HG03135 (cell line): ENCODE results near the gene ABCB11.

Experiments
- ATAC-seq: cut with Tn5 transposase; IDR thresholded peaks from one replicate; pipeline ENCODE4 v1.9.1; 2021; ENCODE audit warnings: mild to moderate bottlenecking, moderate library complexity; ENCODE audit not compliant: unreplicated experiment

ABCB11 gene

GRCh38 chr2:168981651-168982050 lies 49.5 kb downstream of the ABCB11 start:
- no peak for ATAC-seq

GRCh38 chr2:168978461-168978861 lies 52.7 kb downstream of the ABCB11 start:
- no peak for ATAC-seq

- no peak for ATAC-seq
Measured at GRCh38 chr2:168977608-168978007, 53.5 kb downstream of the ABCB11 start.

GRCh38 chr2:168976034-168976654 lies 55.0 kb downstream of the ABCB11 start:
- ATAC-seq, result no peak

- no peak for ATAC-seq
Measured at GRCh38 chr2:168974428-168974827, 56.7 kb downstream of the ABCB11 start.

- no peak for ATAC-seq
Measured at GRCh38 chr2:168971261-168971660, 59.9 kb downstream of the ABCB11 start.

GRCh38 chr2:168970711-168971233 lies 60.4 kb downstream of the ABCB11 start:
- ATAC-seq, result no peak

- no peak for ATAC-seq
Measured at GRCh38 chr2:168969865-168970264, 61.3 kb downstream of the ABCB11 start.

GRCh38 chr2:168968342-168968741 lies 62.8 kb downstream of the ABCB11 start:
- no peak for ATAC-seq

GRCh38 chr2:168964251-168964807 lies 66.8 kb downstream of the ABCB11 start:
- no peak for ATAC-seq

GRCh38 chr2:168962636-168963035 lies 68.5 kb downstream of the ABCB11 start:
- ATAC-seq, result no peak

GRCh38 chr2:168961450-168962229 lies 69.5 kb downstream of the ABCB11 start:
- peak; percentile 72 for ATAC-seq

- ATAC-seq, result no peak
Measured at GRCh38 chr2:168956392-168956791, 74.7 kb downstream of the ABCB11 start.

GRCh38 chr2:168955321-168955720 lies 75.8 kb downstream of the ABCB11 start:
- ATAC-seq, result no peak

GRCh38 chr2:168954256-168954655 lies 76.9 kb downstream of the ABCB11 start:
- ATAC-seq, result no peak

- no peak for ATAC-seq
Measured at GRCh38 chr2:168952424-168952823, 78.7 kb downstream of the ABCB11 start.

GRCh38 chr2:168951871-168952270 lies 79.3 kb downstream of the ABCB11 start:
- no peak for ATAC-seq

GRCh38 chr2:168949324-168949723 lies 81.8 kb downstream of the ABCB11 start:
- no peak for ATAC-seq

GRCh38 chr2:168948621-168949212 lies 82.4 kb downstream of the ABCB11 start:
- no peak for ATAC-seq

GRCh38 chr2:168945508-168945907 lies 85.6 kb downstream of the ABCB11 start:
- ATAC-seq, result no peak

- no peak for ATAC-seq
Measured at GRCh38 chr2:168944065-168944464, 87.1 kb downstream of the ABCB11 start.

- no peak for ATAC-seq
Measured at GRCh38 chr2:168941297-168941696, 89.8 kb downstream of the ABCB11 start.
